NCI-H2171 (cell line): Measurements from ENCODE around the gene CACUL1.
"Not testable (repeated sequence)": the region's sequence is repeated elsewhere in the genome, so short reads cannot be mapped to it uniquely, and the experiment has no call there.

Source experiments
- DNase-seq: peaks from one replicate; lab custom pipeline; 2025; lab: John Stamatoyannopoulos, UW

CACUL1 gene

GRCh38 chr10:118682533-118682932 is 72.2 kb downstream of the CACUL1 start:
- DNase-seq = no peak

GRCh38 chr10:118680197-118680596 is 74.6 kb downstream of the CACUL1 start:
- no peak for DNase-seq

- DNase-seq = no peak
Observed at GRCh38 chr10:118674226-118674919, 80.4 kb downstream of the CACUL1 start.

- no peak for DNase-seq
Observed at GRCh38 chr10:118672766-118673715, 81.7 kb downstream of the CACUL1 start.

- no peak for DNase-seq
Observed at GRCh38 chr10:118672153-118672552, 82.6 kb downstream of the CACUL1 start.

GRCh38 chr10:118671221-118671620 is 83.5 kb downstream of the CACUL1 start:
- not testable (repeated sequence) for DNase-seq

GRCh38 chr10:118670472-118671124 is 84.2 kb downstream of the CACUL1 start:
- no peak for DNase-seq

GRCh38 chr10:118669835-118670234 is 84.9 kb downstream of the CACUL1 start:
- no peak for DNase-seq

- no peak for DNase-seq
Observed at GRCh38 chr10:118669020-118669791, 85.6 kb downstream of the CACUL1 start.

- no peak for DNase-seq
Observed at GRCh38 chr10:118668228-118668952, 86.4 kb downstream of the CACUL1 start.

GRCh38 chr10:118667732-118668131 is 87.0 kb downstream of the CACUL1 start:
- no peak for DNase-seq

- DNase-seq = no peak
Observed at GRCh38 chr10:118666350-118666749, 88.4 kb downstream of the CACUL1 start.

GRCh38 chr10:118664321-118664720 is 90.4 kb downstream of the CACUL1 start:
- no peak for DNase-seq

- DNase-seq = no peak
Observed at GRCh38 chr10:118663176-118663575, 91.6 kb downstream of the CACUL1 start.

- no peak for DNase-seq
Observed at GRCh38 chr10:118662228-118663035, 92.3 kb downstream of the CACUL1 start.

- DNase-seq = no peak
Observed at GRCh38 chr10:118658762-118659161, 96.0 kb downstream of the CACUL1 start.

- not testable (repeated sequence) for DNase-seq
Observed at GRCh38 chr10:118658168-118658567, 96.6 kb downstream of the CACUL1 start.

- DNase-seq = not testable (repeated sequence)
Observed at GRCh38 chr10:118645294-118645693, 109.5 kb downstream of the CACUL1 start.

GRCh38 chr10:118642228-118642627 is 112.5 kb downstream of the CACUL1 start:
- DNase-seq = no peak

GRCh38 chr10:118638680-118639079 is 116.1 kb downstream of the CACUL1 start:
- no peak for DNase-seq
